ENCODE data around the gene OAT. TPM values are rescaled to one million over a fixed set of nuclear protein-coding genes. Genes with fewer than 3 reads are reported as not detected.
"Not testable (repeated sequence)": the region's sequence is repeated elsewhere in the genome, so short reads cannot be mapped to it uniquely, and the experiment has no call there.

The OAT gene
- total and polyA plus RNA-seq, 3 donors from 2014 or later: 110 to 129 (median 115) TPM

- H3K4me3 ChIP-seq: no peak overlapping the region
- no peak overlapping the region for H3K27ac ChIP-seq
- TF ChIP-seq POLR2A (IDR thresholded peaks at IDR 0.05): no peak
- TF ChIP-seq, protein P1, sequence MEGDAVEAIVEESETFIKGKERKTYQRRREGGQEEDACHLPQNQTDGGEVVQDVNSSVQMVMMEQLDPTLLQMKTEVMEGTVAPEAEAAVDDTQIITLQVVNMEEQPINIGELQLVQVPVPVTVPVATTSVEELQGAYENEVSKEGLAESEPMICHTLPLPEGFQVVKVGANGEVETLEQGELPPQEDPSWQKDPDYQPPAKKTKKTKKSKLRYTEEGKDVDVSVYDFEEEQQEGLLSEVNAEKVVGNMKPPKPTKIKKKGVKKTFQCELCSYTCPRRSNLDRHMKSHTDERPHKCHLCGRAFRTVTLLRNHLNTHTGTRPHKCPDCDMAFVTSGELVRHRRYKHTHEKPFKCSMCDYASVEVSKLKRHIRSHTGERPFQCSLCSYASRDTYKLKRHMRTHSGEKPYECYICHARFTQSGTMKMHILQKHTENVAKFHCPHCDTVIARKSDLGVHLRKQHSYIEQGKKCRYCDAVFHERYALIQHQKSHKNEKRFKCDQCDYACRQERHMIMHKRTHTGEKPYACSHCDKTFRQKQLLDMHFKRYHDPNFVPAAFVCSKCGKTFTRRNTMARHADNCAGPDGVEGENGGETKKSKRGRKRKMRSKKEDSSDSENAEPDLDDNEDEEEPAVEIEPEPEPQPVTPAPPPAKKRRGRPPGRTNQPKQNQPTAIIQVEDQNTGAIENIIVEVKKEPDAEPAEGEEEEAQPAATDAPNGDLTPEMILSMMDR (IDR thresholded peaks at IDR 0.05): no peak
- intact Hi-C loops (cut with DNase I; ENCODE audit: low total_unique reads): no loop called here
- no peaks in the 10 kb centered on the region for H3K27me3 ChIP-seq
- H3K4me1 ChIP-seq: no peaks in the 10 kb centered on the region
- H3K36me3 ChIP-seq (ENCODE audit: low read depth, missing control alignments): no peaks in the 10 kb centered on the region
- no peaks in the 10 kb centered on the region for H3K9me3 ChIP-seq
- no peak for DNase-seq
- 84 to 88% methylated on average over 14 of the region's 14 CpGs for WGBS, 2 donors
These were observed 44.0 kb downstream of the OAT start for GRCh38 chr10:124374535-124375352.

DNA sequence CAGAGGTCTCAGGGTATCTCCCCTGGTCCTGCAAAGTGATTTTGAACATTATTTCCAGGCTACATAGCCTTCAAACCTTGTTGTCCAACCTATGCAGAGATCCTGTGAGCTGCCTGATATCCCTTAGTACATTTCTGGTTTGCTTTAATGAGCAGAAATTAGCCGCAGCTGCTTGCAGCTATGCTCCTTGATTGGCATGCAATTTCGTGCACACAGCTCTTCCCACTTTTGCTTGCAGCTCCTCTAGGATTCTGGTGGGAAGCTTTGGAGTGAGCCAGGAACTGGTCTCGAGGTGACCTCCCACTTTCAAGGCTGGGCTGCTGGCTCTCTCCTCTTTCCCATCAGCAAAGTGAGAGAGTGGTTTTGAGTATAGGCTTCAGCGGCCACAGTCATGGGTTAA lies 45.8 kb downstream of the OAT start:
- Histone ChIP-seq H3K27ac (no peak overlapping the region), H3K27me3 (no peaks in the 10 kb centered on the region), H3K9me3 (no peaks in the 10 kb centered on the region), H3K4me1 (no peaks in the 10 kb centered on the region), H3K4me3 (no peak overlapping the region), H3K36me3 (ENCODE audit: low read depth, missing control alignments) (no peaks in the 10 kb centered on the region)
- intact Hi-C loops (cut with DNase I; ENCODE audit: low total_unique reads): no loop called here
- no peak for DNase-seq
- WGBS, 2 donors: 75 to 83% methylated on average over 4 of the region's 4 CpGs
- no peak for TF ChIP-seq POLR2A (IDR thresholded peaks at IDR 0.05)
- TF ChIP-seq, protein P1 (IDR thresholded peaks at IDR 0.05): no peak

DNA sequence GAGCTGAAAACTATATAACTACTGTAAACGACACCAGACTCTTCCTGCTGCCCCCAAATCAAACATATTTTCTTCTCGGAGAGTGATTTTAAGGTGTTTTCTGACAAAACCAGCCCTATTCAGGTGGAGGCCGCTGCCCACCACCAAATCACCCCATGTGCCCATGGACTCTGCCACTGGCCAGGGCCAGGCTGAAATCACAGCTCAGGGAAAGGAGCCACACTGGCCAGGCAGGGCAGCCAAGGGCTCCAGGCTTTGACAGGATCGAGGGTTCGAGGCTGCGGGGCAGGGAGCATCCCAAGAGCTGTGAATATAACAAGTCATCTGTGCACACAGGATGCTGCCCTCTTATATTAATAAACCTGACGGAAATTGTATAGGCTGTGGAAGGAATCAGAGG lies 48.3 kb downstream of the OAT start:
- TF ChIP-seq POLR2A (IDR thresholded peaks at IDR 0.05): no peak
- TF ChIP-seq, protein P1 (IDR thresholded peaks at IDR 0.05): no peak
- DNase-seq: no peak
- 87 to 93% methylated on average over 7 of the region's 7 CpGs for WGBS, 2 donors
- no peaks in the 10 kb centered on the region for H3K36me3 ChIP-seq (ENCODE audit: low read depth, missing control alignments)
- H3K4me3 ChIP-seq: no peak overlapping the region
- no peak overlapping the region for H3K27ac ChIP-seq
- H3K27me3 ChIP-seq: no peaks in the 10 kb centered on the region
- intact Hi-C loops (cut with DNase I; ENCODE audit: low total_unique reads): no loop called here
- no peaks in the 10 kb centered on the region for H3K9me3 ChIP-seq
- no peaks in the 10 kb centered on the region for H3K4me1 ChIP-seq

- intact Hi-C loops (cut with DNase I; ENCODE audit: low total_unique reads): no loop called here
- Histone ChIP-seq H3K36me3 (ENCODE audit: low read depth, missing control alignments) (no peaks in the 10 kb centered on the region), H3K9me3 (no peaks in the 10 kb centered on the region), H3K27ac (no peak overlapping the region), H3K4me3 (no peak overlapping the region), H3K4me1 (no peaks in the 10 kb centered on the region), H3K27me3 (no peaks in the 10 kb centered on the region)
- no peak for TF ChIP-seq POLR2A (IDR thresholded peaks at IDR 0.05)
- TF ChIP-seq, protein P1 (IDR thresholded peaks at IDR 0.05): no peak
- no peak for DNase-seq
- 55 to 69% methylated on average over 4 of the region's 4 CpGs for WGBS, 2 donors
These were observed 48.7 kb downstream of the OAT start for GRCh38 chr10:124369986-124370385.

DNA sequence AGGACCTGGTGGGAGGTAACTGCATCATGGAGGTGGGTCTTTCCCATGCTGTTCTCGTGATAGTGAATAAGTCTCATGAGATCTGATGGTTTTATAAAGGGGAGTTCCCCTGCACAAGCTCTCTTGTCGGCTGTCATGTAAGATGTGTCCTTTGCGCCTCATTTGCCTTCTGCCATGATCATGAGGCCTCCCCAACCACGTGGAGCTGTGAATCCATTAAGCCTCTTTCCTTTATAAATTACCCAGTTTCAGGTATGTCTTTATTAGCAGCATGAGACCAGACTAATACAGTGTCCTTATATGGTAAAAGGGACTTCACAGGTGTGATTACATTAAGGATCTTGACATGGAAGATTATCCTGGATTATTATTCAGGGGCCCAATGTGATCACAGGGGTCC lies 49.2 kb downstream of the OAT start:
- 67 to 74% methylated on average over 4 of the region's 4 CpGs for WGBS, 2 donors
- not testable (repeated sequence) for DNase-seq; H3K36me3 ChIP-seq (ENCODE audit: low read depth, missing control alignments)

More for the DNA sequence above, 49.2 kb downstream of the OAT start:
- H3K4me1 ChIP-seq; H3K27ac ChIP-seq; H3K4me3 ChIP-seq; H3K9me3 ChIP-seq; H3K27me3 ChIP-seq; intact Hi-C loops (cut with DNase I; ENCODE audit: low total_unique reads): not testable (repeated sequence)

Data from testis (tissue), 3 donors.